Activated T-cell treated with anti-CD3 and anti-CD28 coated beads for 24 hours (primary cell): ENCODE results near the gene FBLN1.
A peak's percentile ranks its signal among the peaks of the same experiment; 100 is the strongest.
"Not testable (repeated sequence)": the region's sequence is repeated elsewhere in the genome, so short reads cannot be mapped to it uniquely, and the experiment has no call there.

Source experiments
- DNase-seq: peaks from one replicate; pipeline ENCODE4 v3.0.0-alpha.2; 2020; ENCODE audit warnings: low read depth

FBLN1 gene

GRCh38 chr22:45548991-45549761, 46.5 kb downstream of the FBLN1 start:
- no peak for DNase-seq

- DNase-seq = no peak
Observed at GRCh38 chr22:45549762-45550378, 47.2 kb downstream of the FBLN1 start.

GRCh38 chr22:45550416-45550815, 47.7 kb downstream of the FBLN1 start:
- DNase-seq = no peak

GRCh38 chr22:45550891-45551290, 48.2 kb downstream of the FBLN1 start:
- no peak for DNase-seq

GRCh38 chr22:45551310-45552016, 48.8 kb downstream of the FBLN1 start:
- no peak for DNase-seq

GRCh38 chr22:45552017-45552411, 49.3 kb downstream of the FBLN1 start:
- no peak for DNase-seq

- no peak for DNase-seq
Observed at GRCh38 chr22:45552580-45553350, 50.1 kb downstream of the FBLN1 start.

GRCh38 chr22:45553351-45554039, 50.8 kb downstream of the FBLN1 start:
- DNase-seq = peak; percentile 33

- no peak for DNase-seq
Observed at GRCh38 chr22:45554040-45554406, 51.3 kb downstream of the FBLN1 start.

- DNase-seq = no peak
Observed at GRCh38 chr22:45554861-45555260, 52.2 kb downstream of the FBLN1 start.

- not testable (repeated sequence) for DNase-seq
Observed at GRCh38 chr22:45557926-45558325, 55.2 kb downstream of the FBLN1 start.

GRCh38 chr22:45560092-45560491, 57.4 kb downstream of the FBLN1 start:
- DNase-seq = not testable (repeated sequence)

GRCh38 chr22:45560761-45561160, 58.1 kb downstream of the FBLN1 start:
- DNase-seq = not testable (repeated sequence)

- DNase-seq = no peak
Observed at GRCh38 chr22:45562102-45562501, 59.4 kb downstream of the FBLN1 start.

GRCh38 chr22:45562537-45563361, 60.1 kb downstream of the FBLN1 start:
- DNase-seq = no peak

- no peak for DNase-seq
Observed at GRCh38 chr22:45563362-45564040, 60.8 kb downstream of the FBLN1 start.

- DNase-seq = no peak
Observed at GRCh38 chr22:45564349-45565030, 61.8 kb downstream of the FBLN1 start.

GRCh38 chr22:45565171-45565570, 62.5 kb downstream of the FBLN1 start:
- DNase-seq = no peak

- DNase-seq = no peak
Observed at GRCh38 chr22:45565973-45566372, 63.3 kb downstream of the FBLN1 start.

GRCh38 chr22:45568213-45568612, 65.5 kb downstream of the FBLN1 start:
- no peak for DNase-seq
